Loucy (cell line): ENCODE results near the gene WDR1.

Experiments used
- CTCF ChIP-seq: fragments of 200-600 bp; sonication (generic); conservative IDR thresholded peaks from 2 replicates; pipeline ENCODE4 v1.5.1; 2014; ENCODE audit warnings: mild to moderate bottlenecking, antibody characterized with exemption, low read length
- EZH2phosphoT487 ChIP-seq: fragments of 200-600 bp; IDR thresholded peaks from 2 replicates; pipeline ENCODE4 v1.6.1; 2018; ENCODE audit warnings: antibody characterized with exemption, mild to moderate bottlenecking, moderate library complexity, borderline replicate concordance

- TF ChIP-seq CTCF (peak; percentile 61), EZH2phosphoT487 (no peak)
These were observed 24.5 kb upstream of the WDR1 start for GRCh38 chr4:10140866-10141759.
